ENCODE data around the gene LRP2BP.

LRP2BP gene

GRCh38 chr4:185411849-185412248 lies 16.1 kb upstream of the LRP2BP start:
- TF ChIP-seq CTCF (IDR thresholded peaks at IDR 0.05; ENCODE audit: low read depth, low read length), result no peak
- H3K4me3 ChIP-seq (ENCODE audit: low read depth, low read length), result no peak overlapping the region
- DNase-seq (ENCODE audit: low read depth, low spot score), result no peak
- in situ Hi-C loops (cut with HindIII; ENCODE audit: low sequenced_read_pairs), result no loop called here

- no peak overlapping the region for H3K4me3 ChIP-seq (ENCODE audit: low read depth, low read length)
- no peak for TF ChIP-seq CTCF (IDR thresholded peaks at IDR 0.05; ENCODE audit: low read depth, low read length)
- in situ Hi-C loops (cut with HindIII; ENCODE audit: low sequenced_read_pairs), result no loop called here
- no peak for DNase-seq (ENCODE audit: low read depth, low spot score)
These were observed 12.7 kb upstream of the LRP2BP start for GRCh38 chr4:185408432-185408831.

- in situ Hi-C loops (cut with HindIII; ENCODE audit: low sequenced_read_pairs), result no loop called here
- TF ChIP-seq CTCF (IDR thresholded peaks at IDR 0.05; ENCODE audit: low read depth, low read length), result no peak
- no peak overlapping the region for H3K4me3 ChIP-seq (ENCODE audit: low read depth, low read length)
- DNase-seq (ENCODE audit: low read depth, low spot score), result no peak
These were observed 9.7 kb upstream of the LRP2BP start for GRCh38 chr4:185405296-185405999.

GRCh38 chr4:185404031-185404430 lies 8.3 kb upstream of the LRP2BP start:
- in situ Hi-C loops (cut with HindIII; ENCODE audit: low sequenced_read_pairs), result no loop called here
- no peak overlapping the region for H3K4me3 ChIP-seq (ENCODE audit: low read depth, low read length)
- DNase-seq (ENCODE audit: low read depth, low spot score), result no peak
- no peak for TF ChIP-seq CTCF (IDR thresholded peaks at IDR 0.05; ENCODE audit: low read depth, low read length)

GRCh38 chr4:185399466-185399865 lies 3.7 kb upstream of the LRP2BP start:
- no peak overlapping the region for H3K4me3 ChIP-seq (ENCODE audit: low read depth, low read length)
- TF ChIP-seq CTCF (IDR thresholded peaks at IDR 0.05; ENCODE audit: low read depth, low read length), result no peak
- in situ Hi-C loops (cut with HindIII; ENCODE audit: low sequenced_read_pairs), result no loop called here
- DNase-seq (ENCODE audit: low read depth, low spot score), result no peak

GRCh38 chr4:185398618-185399017 lies 2.9 kb upstream of the LRP2BP start:
- no peak overlapping the region for H3K4me3 ChIP-seq (ENCODE audit: low read depth, low read length)
- no peak for DNase-seq (ENCODE audit: low read depth, low spot score)
- TF ChIP-seq CTCF (IDR thresholded peaks at IDR 0.05; ENCODE audit: low read depth, low read length), result no peak
- in situ Hi-C loops (cut with HindIII; ENCODE audit: low sequenced_read_pairs), result no loop called here
